IMR-90 (cell line): ENCODE results near the gene ZNF23. TPM values are rescaled to one million over a fixed set of nuclear protein-coding genes. Genes with fewer than 3 reads are reported as not detected.

Experiments
- ATAC-seq: fragments of 200-7000 bp; cut with Tn5 transposase; 2 replicates; pipeline ENCODE4 v1.9.1; 2020; ENCODE audit warnings: low read depth, mild to moderate bottlenecking, moderate library complexity
- BruUV-seq: library from RNA; stranded (reverse); fragments of 400-500 nt; replicated peaks from 2 replicates; lab custom pipeline; 2021; lab: Mats Ljungman, UMichigan
- CTCF ChIA-PET: fragments of 300-600 bp; formaldehyde crosslinking; extraction: SDS; loops from one replicate; lab custom pipeline; 2021; ENCODE audit warnings: antibody characterized with exemption; lab: Yijun Ruan, JAX
- POLR2A ChIA-PET: fragments of 300-600 bp; sonication (Branson Sonifier 250); formaldehyde crosslinking; loops from one replicate; lab custom pipeline; 2022; ENCODE audit warnings: antibody characterized with exemption; ENCODE audit not compliant: unreplicated experiment; lab: Charles Lee
- DNase-seq: peaks from one replicate; pipeline ENCODE4 v3.0.0; 2013
- H2AFZ ChIP-seq: replicated peaks from 2 replicates; pipeline ENCODE3; 2013; ENCODE audit warnings: low read length, mild to moderate bottlenecking; ENCODE audit not compliant: poor library complexity
- H2AK5ac ChIP-seq: 2 replicates; pipeline ENCODE4 v1.6.1; 2013; ENCODE audit warnings: low read depth, low read length, inconsistent platforms
- H2AK9ac ChIP-seq: replicated peaks from 2 replicates; pipeline ENCODE3; 2013; ENCODE audit warnings: mild to moderate bottlenecking, low read depth, low read length, moderate library complexity; ENCODE audit not compliant: poor library complexity
- H2BK120ac ChIP-seq: 2 replicates; pipeline ENCODE4 v1.6.1; 2013; ENCODE audit warnings: low read depth, low read length, inconsistent platforms
- H2BK15ac ChIP-seq: 3 replicates; pipeline ENCODE4 v1.6.1; 2013; ENCODE audit warnings: low read depth, low read length, inconsistent platforms
- H2BK20ac ChIP-seq: 2 replicates; pipeline ENCODE4 v1.6.1; 2013; ENCODE audit warnings: low read depth, mild to moderate bottlenecking, inconsistent platforms, low read length, moderate library complexity
- H2BK5ac ChIP-seq: 2 replicates; pipeline ENCODE4 v1.6.1; 2013; ENCODE audit warnings: mild to moderate bottlenecking, low read depth, low read length, inconsistent platforms; ENCODE audit not compliant: poor library complexity, severe bottlenecking
- H3K14ac ChIP-seq: replicated peaks from 2 replicates; pipeline ENCODE4 v1.6.1; 2013; ENCODE audit warnings: low read depth, low read length, inconsistent platforms
- H3K18ac ChIP-seq: 2 replicates; pipeline ENCODE4 v1.6.1; 2013; ENCODE audit warnings: low read depth, low read length, control low read depth
- H3K23ac ChIP-seq: 2 replicates; pipeline ENCODE4 v1.6.1; 2013; ENCODE audit warnings: low read depth, low read length, inconsistent platforms
- H3K27ac ChIP-seq: 2 replicates; pipeline ENCODE4 v1.5.1; 2013; ENCODE audit warnings: mild to moderate bottlenecking, control low read depth, low read length; ENCODE audit not compliant: insufficient read depth
- H3K27me3 ChIP-seq: 2 replicates; pipeline ENCODE4 v1.6.1; 2013; ENCODE audit warnings: low read length; ENCODE audit not compliant: control insufficient read depth, insufficient read depth
- H3K36me3 ChIP-seq: 2 replicates; pipeline ENCODE4 v1.6.1; 2013; ENCODE audit warnings: low read length, mixed read lengths; ENCODE audit not compliant: control insufficient read depth, insufficient read depth
- H3K4ac ChIP-seq: 2 replicates; pipeline ENCODE4 v1.6.1; 2013; ENCODE audit warnings: low read depth, low read length, inconsistent platforms
- H3K4me1 ChIP-seq: 2 replicates; pipeline ENCODE4 v1.6.1; 2013; ENCODE audit warnings: low read length, mixed read lengths; ENCODE audit not compliant: control insufficient read depth, insufficient read depth
- H3K4me2 ChIP-seq: 2 replicates; pipeline ENCODE4 v1.6.1; 2013; ENCODE audit warnings: low read depth, mild to moderate bottlenecking, control low read depth, low read length, moderate library complexity
- H3K4me3 ChIP-seq: 2 replicates; pipeline ENCODE4 v1.5.1; 2013; ENCODE audit warnings: low read depth, mild to moderate bottlenecking, control low read depth, low read length, moderate library complexity; ENCODE audit not compliant: insufficient read depth
- H3K56ac ChIP-seq: 2 replicates; pipeline ENCODE4 v1.6.1; 2013; ENCODE audit warnings: low read length, inconsistent platforms; ENCODE audit not compliant: insufficient read depth; ENCODE audit errors: extremely low read depth
- H3K79me1 ChIP-seq, 2 experiments: 2 replicates each; pipeline ENCODE4 v1.6.1; 2013; ENCODE audit warnings: low read length in 2 of 2, inconsistent platforms in 1 of 2, low read depth in 1 of 2
- H3K9ac ChIP-seq: 2 replicates; pipeline ENCODE4 v1.6.1; 2013; ENCODE audit warnings: low read depth, low read length, control low read depth
- H3K9me1 ChIP-seq: 2 replicates; pipeline ENCODE4 v1.6.1; 2013; ENCODE audit warnings: low read length, inconsistent platforms; ENCODE audit not compliant: insufficient read depth
- H3K9me3 ChIP-seq: 2 replicates; pipeline ENCODE4 v1.6.1; 2013; ENCODE audit warnings: low read length; ENCODE audit not compliant: control insufficient read depth, insufficient read depth
- H4K20me1 ChIP-seq: 2 replicates; pipeline ENCODE4 v1.6.1; 2013; ENCODE audit warnings: low read length, inconsistent platforms; ENCODE audit not compliant: insufficient read depth
- H4K5ac ChIP-seq: 2 replicates; pipeline ENCODE4 v1.6.1; 2013; ENCODE audit warnings: mild to moderate bottlenecking, low read depth, low read length, control low read depth
- H4K8ac ChIP-seq, 2 experiments: 2 replicates each; pipeline ENCODE4 v1.6.1; 2013; ENCODE audit warnings: low read depth in 2 of 2, low read length in 2 of 2, control low read depth in 1 of 2, inconsistent platforms in 1 of 2
- H4K91ac ChIP-seq: 2 replicates; pipeline ENCODE4 v1.6.1; 2013; ENCODE audit warnings: low read depth, low read length, inconsistent platforms; ENCODE audit not compliant: insufficient read depth
- MAZ ChIP-seq: IDR thresholded peaks from 2 replicates; pipeline ENCODE4 v1.6.1; 2012; ENCODE audit warnings: low read depth, mild to moderate bottlenecking, low read length, improper control_type of control experiment, moderate library complexity, borderline replicate concordance
- MXI1 ChIP-seq: IDR thresholded peaks from 2 replicates; pipeline ENCODE4 v1.6.1; 2012; ENCODE audit warnings: low read depth, mild to moderate bottlenecking, low read length, moderate library complexity, borderline replicate concordance
- RCOR1 ChIP-seq: IDR thresholded peaks from 2 replicates; pipeline ENCODE4 v1.6.1; 2012; ENCODE audit warnings: mild to moderate bottlenecking, low read length, improper control_type of control experiment; ENCODE audit not compliant: insufficient replicate concordance
- WGBS, 2 experiments: methylation state at CpG; one replicate each; pipeline versions ENCODE4 v1.1.5 to v1.1.7; 2013; ENCODE audit warnings: missing lambda C conversion rate in 2 of 2; ENCODE audit not compliant: insufficient read length in 1 of 2; ENCODE audit errors: extremely low coverage in 2 of 2; 5-methylcytosine and 5-hydroxymethylcytosine counted together
- dilution Hi-C: fragments of 300-500 bp; cut with HindIII; formaldehyde crosslinking; loops from one replicate; pipeline ENCODE4 v1.14.3; 2018; ENCODE audit warnings: low sequenced_read_pairs; ENCODE audit not compliant: unreplicated experiment
- in situ Hi-C: fragments of 300-500 bp; cut with MboI; formaldehyde crosslinking; loops from 3 replicates; pipeline ENCODE4 v1.14.3; 2019; ENCODE audit warnings: low sequenced_read_pairs, inconsistent platforms, mixed read lengths
- intact Hi-C: fragments of 100-400 bp; cut with micrococcal nuclease; formaldehyde crosslinking; loops from 2 replicates; pipeline ENCODE4 v1.10.0; 2022
- polyA plus RNA-seq, 3 experiments: library from polyadenylated mRNA; depleted of rRNA; stranded (reverse); fragments of >200 nt; gene quantifications; 2 replicates each; pipeline ENCODE4 v1.2.3, GENCODE V29; 2012; ENCODE audit warnings: low replicate concordance in 1 of 3
- total RNA-seq: library from RNA; depleted of rRNA; stranded (reverse); fragments of >200 nt; gene quantifications from 2 replicates; pipeline ENCODE4 v1.2.3, GENCODE V29; 2012
- TF ChIP-seq, protein P1 (sequence below): fragments of 150-350 bp; IDR thresholded peaks from 2 replicates; pipeline ENCODE4 v1.6.1; 2017; ENCODE audit warnings: mild to moderate bottlenecking, antibody characterized with exemption, low read length, low read depth

Gene ZNF23
- total and polyA plus RNA-seq, 2 of the 4 experiments (the other 2 are of a cell fraction), result 7.5 to 8.8 TPM

DNA sequence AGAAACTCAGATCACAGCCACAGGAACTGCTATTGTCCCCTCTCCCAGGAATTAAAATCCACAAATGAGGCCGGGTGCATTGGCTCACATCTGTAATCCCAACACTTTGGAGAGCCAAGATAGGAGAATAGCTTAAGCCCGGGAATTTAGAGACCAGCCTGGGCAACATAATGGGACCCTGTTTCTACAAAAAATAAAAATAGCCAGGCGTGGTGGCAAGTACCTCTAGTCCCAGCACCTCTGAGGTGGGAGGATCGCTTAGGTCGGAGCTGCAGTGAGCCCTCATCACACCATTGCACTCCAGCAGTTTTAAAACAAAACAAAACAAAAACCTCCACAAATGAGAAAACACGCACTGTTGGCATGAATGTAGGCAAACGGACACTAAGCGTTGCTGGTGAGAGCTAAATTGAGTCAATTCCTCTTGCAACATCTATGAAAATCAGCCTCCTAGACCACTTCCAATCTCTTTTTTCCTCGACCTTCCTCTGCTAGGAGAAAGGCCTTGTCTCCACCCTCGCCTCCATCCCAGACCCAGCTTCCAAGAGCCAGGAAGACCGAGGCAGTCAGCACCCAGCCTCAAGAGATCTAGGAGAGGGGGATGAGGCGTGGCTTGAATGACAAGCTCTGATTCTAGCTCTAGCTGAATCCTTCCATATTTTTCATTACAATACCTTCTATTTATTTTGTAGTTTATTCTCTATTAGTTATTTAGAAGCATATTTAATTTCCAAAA lies 35.0 kb downstream of the ZNF23 start:
- Histone ChIP-seq H3K56ac (no peak overlapping the region), H3K14ac (no peak overlapping the region), H3K4me2 (no peak overlapping the region), H3K4ac (no peak overlapping the region), H4K91ac (no peak overlapping the region), H4K5ac (no peak overlapping the region), H3K4me3 (no peak overlapping the region), H4K20me1 (no peaks in the 10 kb centered on the region), H2AK9ac (no peak overlapping the region), H2BK20ac (no peak overlapping the region), H3K36me3 (no peaks in the 10 kb centered on the region), H3K23ac (no peak overlapping the region), H3K4me1 (no peaks in the 10 kb centered on the region), H2BK120ac (no peak overlapping the region), H3K9ac (no peak overlapping the region), H2AK5ac (no peak overlapping the region), H3K18ac (no peak overlapping the region), H3K27me3 (peaks cover 20% of the 10 kb centered on the region), H2BK15ac (no peak overlapping the region), H2BK5ac (no peak overlapping the region), H3K27ac (no peak overlapping the region), H3K9me1 (no peaks in the 10 kb centered on the region), H2AFZ (no peak overlapping the region), H3K9me3 (no peaks in the 10 kb centered on the region), H3K79me1 (no peaks in the 10 kb centered on the region), H4K8ac (no peak overlapping the region)
- intact Hi-C loops (no loop called here), dilution Hi-C loops (no loop called here), in situ Hi-C loops (no loop called here)
- no TSS peak for BruUV-seq
- WGBS, 2 experiments, result 74% methylated on average over 3 of the region's 12 CpGs; no CpG with 5 or more reads in 1 of the 2 experiments
- no peak for DNase-seq
- TF ChIP-seq MXI1 (no peak), MAZ (no peak), RCOR1 (no peak)
- TF ChIP-seq, protein P1, sequence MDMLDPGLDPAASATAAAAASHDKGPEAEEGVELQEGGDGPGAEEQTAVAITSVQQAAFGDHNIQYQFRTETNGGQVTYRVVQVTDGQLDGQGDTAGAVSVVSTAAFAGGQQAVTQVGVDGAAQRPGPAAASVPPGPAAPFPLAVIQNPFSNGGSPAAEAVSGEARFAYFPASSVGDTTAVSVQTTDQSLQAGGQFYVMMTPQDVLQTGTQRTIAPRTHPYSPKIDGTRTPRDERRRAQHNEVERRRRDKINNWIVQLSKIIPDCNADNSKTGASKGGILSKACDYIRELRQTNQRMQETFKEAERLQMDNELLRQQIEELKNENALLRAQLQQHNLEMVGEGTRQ, result no peak
- ATAC-seq, result no peak
- POLR2A ChIA-PET, result no interaction called here
- CTCF ChIA-PET, result no interaction called here
